Activated CD4-positive, alpha-beta T cell treated with anti-CD3 and anti-CD28 coated beads, Interleukin-2, amount 10 ng/mL, durations not matched to agents 24 days and 14 days (primary cell): ENCODE measurements around the gene PNPT1. TPM values are rescaled to one million over a fixed set of nuclear protein-coding genes. Genes with fewer than 3 reads are reported as not detected.
"Not testable (repeated sequence)": the region's sequence is repeated elsewhere in the genome, so short reads cannot be mapped to it uniquely, and the experiment has no call there.

ENCODE experiments used
- DNase-seq: peaks from one replicate; pipeline ENCODE4 v3.0.0; 2022
- H3K27ac Mint-ChIP-seq: one replicate; pipeline ENCODE4 v1.8.0; 2022; ENCODE audit warnings: mild to moderate bottlenecking, mixed read lengths
- H3K27me3 Mint-ChIP-seq: one replicate; pipeline ENCODE4 v1.8.0; 2022; ENCODE audit warnings: mixed read lengths
- H3K36me3 Mint-ChIP-seq: one replicate; pipeline ENCODE4 v1.8.0; 2022; ENCODE audit warnings: low read depth, mild to moderate bottlenecking, mixed read lengths
- H3K4me1 Mint-ChIP-seq: one replicate; pipeline ENCODE4 v1.8.0; 2021; ENCODE audit warnings: mixed read lengths
- H3K4me3 Mint-ChIP-seq: one replicate; pipeline ENCODE4 v1.8.0; 2022; ENCODE audit warnings: mild to moderate bottlenecking, moderate library complexity, mixed read lengths
- H3K9me3 Mint-ChIP-seq: one replicate; pipeline ENCODE4 v1.8.0; 2021; ENCODE audit warnings: mixed read lengths
- intact Hi-C: fragments of 100-400 bp; cut with micrococcal nuclease; formaldehyde crosslinking; loops from one replicate; pipeline ENCODE4 v1.15.1; 2023
- total RNA-seq: library from RNA; stranded (reverse); gene quantifications from 2 replicates; pipeline ENCODE4 v1.2.3, GENCODE V29; 2022

The PNPT1 gene
- total RNA-seq, 1 donor from 2014 or later, result 68.1 TPM

GRCh38 chr2:55598056-55598795 lies 95.4 kb downstream of the PNPT1 start:
- Mint-ChIP-seq H3K27me3 (no peaks in the 10 kb centered on the region), H3K4me1 (peaks cover 11% of the 10 kb centered on the region), H3K36me3 (peaks cover 49% of the 10 kb centered on the region), H3K4me3 (no peak overlapping the region), H3K27ac (no peak overlapping the region), H3K9me3 (no peaks in the 10 kb centered on the region)
- DNase-seq, result no peak
- intact Hi-C loops, result no loop called here

- H3K36me3 Mint-ChIP-seq, result peaks cover 38% of the 10 kb centered on the region
- intact Hi-C loops, H3K4me1 Mint-ChIP-seq, H3K27me3 Mint-ChIP-seq, H3K27ac Mint-ChIP-seq, H3K9me3 Mint-ChIP-seq, H3K4me3 Mint-ChIP-seq, DNase-seq: not testable (repeated sequence)
These were observed 96.8 kb downstream of the PNPT1 start for GRCh38 chr2:55596795-55597194.

- intact Hi-C loops, result no loop called here
- H3K4me1 Mint-ChIP-seq, result peaks cover 16% of the 10 kb centered on the region
These were observed 98.1 kb downstream of the PNPT1 start for GRCh38 chr2:55595536-55595935.

GRCh38 chr2:55592130-55592529 lies 101.5 kb downstream of the PNPT1 start:
- H3K36me3 Mint-ChIP-seq, result peaks cover 19% of the 10 kb centered on the region
- no peaks in the 10 kb centered on the region for H3K9me3 Mint-ChIP-seq
- H3K4me3 Mint-ChIP-seq, result no peak overlapping the region
- intact Hi-C loops, result no loop called here
- peaks cover 9% of the 10 kb centered on the region for H3K4me1 Mint-ChIP-seq
- H3K27me3 Mint-ChIP-seq, result no peaks in the 10 kb centered on the region
- H3K27ac Mint-ChIP-seq, result no peak overlapping the region
- DNase-seq, result no peak

More at GRCh38 chr2:55595536-55595935, 98.1 kb downstream of the PNPT1 start:
- H3K27ac Mint-ChIP-seq, result no peak overlapping the region
- no peaks in the 10 kb centered on the region for H3K27me3 Mint-ChIP-seq
- H3K36me3 Mint-ChIP-seq, result peaks cover 39% of the 10 kb centered on the region
- no peak for DNase-seq
- no peaks in the 10 kb centered on the region for H3K9me3 Mint-ChIP-seq
- H3K4me3 Mint-ChIP-seq, result no peak overlapping the region

- intact Hi-C loops, result loop anchor here (1.0 to 2.0 kb wide), 2 partner anchors 26 to 72 kb away; partner anchors contain the start of genes CFAP36 and PPP4R3B
- Mint-ChIP-seq H3K27ac (peak overlapping the region; percentile 78), H3K4me3 (no peak overlapping the region), H3K9me3 (no peaks in the 10 kb centered on the region), H3K4me1 (peaks cover 11% of the 10 kb centered on the region), H3K36me3 (peaks cover 22% of the 10 kb centered on the region), H3K27me3 (no peaks in the 10 kb centered on the region)
- DNase-seq, result no peak
These were observed 102.7 kb downstream of the PNPT1 start for GRCh38 chr2:55590810-55591440.

- H3K4me3 Mint-ChIP-seq, result no peak overlapping the region
- no peaks in the 10 kb centered on the region for H3K27me3 Mint-ChIP-seq
- peak overlapping the region; percentile 70 for H3K27ac Mint-ChIP-seq
- DNase-seq, result no peak
- no peaks in the 10 kb centered on the region for H3K9me3 Mint-ChIP-seq
- H3K4me1 Mint-ChIP-seq, result peaks cover 16% of the 10 kb centered on the region
- peaks cover 33% of the 10 kb centered on the region for H3K36me3 Mint-ChIP-seq
- intact Hi-C loops, result loop anchor here (5.0 kb wide), 1 partner anchor 273 kb away; no protein-coding TSS in a partner anchor
These were observed 108.1 kb downstream of the PNPT1 start for GRCh38 chr2:55585451-55586080.

Other genes with a start within 250 kb of the PNPT1 start
- 22.1 and 25.1 TPM in 2 replicates for gene CFAP36, start 174.1 kb downstream of the PNPT1 start, total RNA-seq
- gene PPP4R3B, start 76.2 kb downstream of the PNPT1 start, total RNA-seq, result 78.1 and 82.7 TPM in 2 replicates
- gene EFEMP1, start 229.9 kb upstream of the PNPT1 start, total RNA-seq, result not detected in 2 replicates